Esophagus muscularis mucosa (tissue), 4 donors: ENCODE measurements around the gene LRTM2.

ENCODE experiments used
- EP300 ChIP-seq: sonication (generic); formaldehyde crosslinking; IDR thresholded peaks from one replicate; pipeline ENCODE4 v1.6.1; 2017; ENCODE audit warnings: antibody characterized with exemption
- POLR2A ChIP-seq: fragments of 450-650 bp; IDR thresholded peaks from one replicate; pipeline ENCODE4 v1.6.1; 2017; ENCODE audit warnings: antibody characterized with exemption, moderate library complexity, mild to moderate bottlenecking, low read depth
- TF ChIP-seq, protein P1 (sequence below), 3 experiments: fragments of 200-600 bp in 2 of 3; fragments of 450-650 bp in 1 of 3; sonication (generic) in 2 of 3; IDR thresholded peaks; one replicate each; pipeline ENCODE4 v1.5.1; 2017 to 2019; ENCODE audit warnings: antibody characterized with exemption in 3 of 3, mild to moderate bottlenecking in 2 of 3, moderate library complexity in 1 of 3

DNA sequence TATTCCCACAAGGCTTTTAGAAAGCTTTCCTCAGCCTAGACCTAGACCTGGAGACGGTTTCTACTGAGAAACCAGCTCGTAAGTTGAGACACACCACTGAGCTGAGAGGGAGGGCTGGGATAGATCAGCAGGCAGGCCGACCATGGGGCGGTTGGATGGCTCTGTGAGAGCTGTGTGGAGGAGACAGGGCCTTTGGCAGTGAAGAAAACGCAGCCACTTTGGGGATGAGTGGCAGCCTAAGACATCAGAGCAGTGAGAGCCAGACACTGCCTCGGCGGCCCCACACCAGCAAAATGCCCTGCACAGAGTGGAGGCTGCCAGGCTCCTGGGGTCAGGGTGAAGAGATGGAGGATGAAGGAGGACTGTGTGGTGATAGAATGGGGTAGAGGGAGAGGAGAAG is 52.1 kb downstream of the LRTM2 start:
- TF ChIP-seq EP300 = no peak
- TF ChIP-seq POLR2A = no peak
- TF ChIP-seq, protein P1, sequence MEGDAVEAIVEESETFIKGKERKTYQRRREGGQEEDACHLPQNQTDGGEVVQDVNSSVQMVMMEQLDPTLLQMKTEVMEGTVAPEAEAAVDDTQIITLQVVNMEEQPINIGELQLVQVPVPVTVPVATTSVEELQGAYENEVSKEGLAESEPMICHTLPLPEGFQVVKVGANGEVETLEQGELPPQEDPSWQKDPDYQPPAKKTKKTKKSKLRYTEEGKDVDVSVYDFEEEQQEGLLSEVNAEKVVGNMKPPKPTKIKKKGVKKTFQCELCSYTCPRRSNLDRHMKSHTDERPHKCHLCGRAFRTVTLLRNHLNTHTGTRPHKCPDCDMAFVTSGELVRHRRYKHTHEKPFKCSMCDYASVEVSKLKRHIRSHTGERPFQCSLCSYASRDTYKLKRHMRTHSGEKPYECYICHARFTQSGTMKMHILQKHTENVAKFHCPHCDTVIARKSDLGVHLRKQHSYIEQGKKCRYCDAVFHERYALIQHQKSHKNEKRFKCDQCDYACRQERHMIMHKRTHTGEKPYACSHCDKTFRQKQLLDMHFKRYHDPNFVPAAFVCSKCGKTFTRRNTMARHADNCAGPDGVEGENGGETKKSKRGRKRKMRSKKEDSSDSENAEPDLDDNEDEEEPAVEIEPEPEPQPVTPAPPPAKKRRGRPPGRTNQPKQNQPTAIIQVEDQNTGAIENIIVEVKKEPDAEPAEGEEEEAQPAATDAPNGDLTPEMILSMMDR (IDR thresholded peaks at IDR 0.05) = no peak
